AG10803 (cell line): ENCODE measurements around the gene PIGX.
"Not testable (repeated sequence)": the region's sequence is repeated elsewhere in the genome, so short reads cannot be mapped to it uniquely, and the experiment has no call there.

Source experiments
- DNase-seq: peaks from one replicate; pipeline ENCODE4 v3.0.0; 2010; ENCODE audit warnings: low read depth
- H3K4me3 ChIP-seq: 2 replicates; pipeline ENCODE4 v1.5.1; 2011; ENCODE audit warnings: mild to moderate bottlenecking, low read length, control low read depth
- TF ChIP-seq, protein P1 (sequence below): conservative IDR thresholded peaks from 2 replicates; pipeline ENCODE4 v1.5.1; 2011; ENCODE audit warnings: mild to moderate bottlenecking, low read length, control low read depth, inconsistent platforms

Gene PIGX

DNA sequence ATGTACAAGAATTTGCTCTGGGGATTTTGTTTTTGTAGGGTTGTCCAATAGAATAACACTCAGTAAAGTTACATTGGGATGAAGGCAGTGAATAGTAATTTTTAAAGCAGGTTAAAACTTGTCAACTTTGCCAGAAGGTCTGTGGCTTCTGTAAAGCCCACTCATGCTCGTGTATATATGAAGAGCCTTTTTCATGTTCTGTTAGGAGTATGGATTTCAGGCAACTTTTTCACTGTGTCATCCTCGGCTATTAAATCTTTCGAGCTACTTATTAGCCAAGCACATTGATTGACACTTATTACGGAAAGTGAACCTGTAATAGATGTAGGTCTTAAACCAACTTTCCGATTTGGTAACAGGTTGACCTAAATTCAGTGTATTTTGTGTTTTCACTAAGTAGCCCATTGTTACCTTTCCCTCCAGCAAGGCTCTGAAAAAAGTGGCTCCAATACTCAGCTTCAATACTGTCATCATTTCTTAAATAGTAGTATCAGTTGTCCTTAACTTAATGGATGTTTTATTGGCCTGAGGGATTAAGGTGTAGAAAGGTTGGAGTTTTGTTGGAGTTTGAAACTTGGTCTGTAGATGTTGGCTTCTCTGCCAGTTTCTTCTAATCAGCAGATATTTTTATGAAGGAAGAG lies 29.2 kb downstream of the PIGX start:
- TF ChIP-seq, protein P1, sequence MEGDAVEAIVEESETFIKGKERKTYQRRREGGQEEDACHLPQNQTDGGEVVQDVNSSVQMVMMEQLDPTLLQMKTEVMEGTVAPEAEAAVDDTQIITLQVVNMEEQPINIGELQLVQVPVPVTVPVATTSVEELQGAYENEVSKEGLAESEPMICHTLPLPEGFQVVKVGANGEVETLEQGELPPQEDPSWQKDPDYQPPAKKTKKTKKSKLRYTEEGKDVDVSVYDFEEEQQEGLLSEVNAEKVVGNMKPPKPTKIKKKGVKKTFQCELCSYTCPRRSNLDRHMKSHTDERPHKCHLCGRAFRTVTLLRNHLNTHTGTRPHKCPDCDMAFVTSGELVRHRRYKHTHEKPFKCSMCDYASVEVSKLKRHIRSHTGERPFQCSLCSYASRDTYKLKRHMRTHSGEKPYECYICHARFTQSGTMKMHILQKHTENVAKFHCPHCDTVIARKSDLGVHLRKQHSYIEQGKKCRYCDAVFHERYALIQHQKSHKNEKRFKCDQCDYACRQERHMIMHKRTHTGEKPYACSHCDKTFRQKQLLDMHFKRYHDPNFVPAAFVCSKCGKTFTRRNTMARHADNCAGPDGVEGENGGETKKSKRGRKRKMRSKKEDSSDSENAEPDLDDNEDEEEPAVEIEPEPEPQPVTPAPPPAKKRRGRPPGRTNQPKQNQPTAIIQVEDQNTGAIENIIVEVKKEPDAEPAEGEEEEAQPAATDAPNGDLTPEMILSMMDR: no peak
- no peak for DNase-seq
- H3K4me3 ChIP-seq: peak overlapping the region; percentile 73

DNA sequence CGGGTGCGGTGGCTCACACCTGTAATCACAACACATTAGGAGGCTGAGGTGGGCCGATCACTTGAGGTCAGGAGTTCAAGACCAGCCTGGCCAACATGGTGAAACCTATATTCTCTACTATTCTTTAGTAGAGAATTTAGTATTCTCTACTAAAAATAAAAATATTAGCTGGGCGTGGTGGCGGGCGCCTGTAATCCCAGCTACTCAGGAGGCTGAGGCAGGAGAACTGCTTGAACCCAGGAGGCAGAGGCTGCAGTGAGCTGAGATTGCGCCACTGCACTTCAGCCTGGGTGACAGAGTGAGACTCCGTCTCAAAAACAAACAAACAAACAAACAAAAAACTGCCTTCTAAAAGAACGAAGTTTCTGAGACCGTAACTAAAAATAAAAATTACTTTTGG lies 31.4 kb downstream of the PIGX start:
- not testable (repeated sequence) for DNase-seq, H3K4me3 ChIP-seq

DNA sequence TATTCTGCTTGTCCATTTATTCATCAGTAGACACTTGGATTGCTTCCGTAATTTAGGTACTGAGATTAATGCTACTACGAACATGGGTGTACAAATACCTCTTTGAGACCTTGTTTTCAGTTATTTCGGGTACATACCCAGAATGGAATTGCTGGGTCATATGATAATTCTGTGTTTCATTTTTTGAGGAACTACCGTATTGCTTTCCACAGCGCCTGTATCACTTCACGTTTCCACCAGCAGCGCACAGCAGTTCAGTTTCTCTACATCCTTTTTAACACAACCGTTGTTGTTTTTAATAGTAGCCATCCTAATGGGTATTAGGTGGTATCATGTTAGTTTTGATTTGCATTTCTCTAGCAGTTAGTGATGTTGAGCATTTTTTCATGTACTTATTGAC lies 36.9 kb downstream of the PIGX start:
- no peak for DNase-seq
- TF ChIP-seq, protein P1: no peak
- H3K4me3 ChIP-seq: no peak overlapping the region

DNA sequence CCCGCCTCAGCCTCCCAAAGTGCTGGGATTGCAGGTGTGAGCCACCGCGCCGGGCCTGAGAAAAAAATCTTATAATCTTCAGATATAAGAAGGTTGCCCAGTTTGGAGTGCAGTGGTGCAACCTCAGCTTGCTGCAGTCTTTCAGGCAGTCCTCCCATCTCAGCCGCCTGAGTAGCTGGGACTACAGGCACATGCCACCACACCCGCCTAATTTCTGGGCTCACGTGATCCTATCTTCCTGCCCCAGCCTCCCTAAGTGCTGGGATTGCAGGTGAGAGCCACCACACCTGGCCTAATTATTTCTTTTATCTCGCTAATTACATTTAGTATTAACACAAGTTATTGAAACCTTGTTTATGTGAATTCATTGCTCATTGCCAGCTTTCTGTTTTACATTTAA lies 41.0 kb downstream of the PIGX start:
- TF ChIP-seq, protein P1: no peak
- no peak for DNase-seq
- no peak overlapping the region for H3K4me3 ChIP-seq

DNA sequence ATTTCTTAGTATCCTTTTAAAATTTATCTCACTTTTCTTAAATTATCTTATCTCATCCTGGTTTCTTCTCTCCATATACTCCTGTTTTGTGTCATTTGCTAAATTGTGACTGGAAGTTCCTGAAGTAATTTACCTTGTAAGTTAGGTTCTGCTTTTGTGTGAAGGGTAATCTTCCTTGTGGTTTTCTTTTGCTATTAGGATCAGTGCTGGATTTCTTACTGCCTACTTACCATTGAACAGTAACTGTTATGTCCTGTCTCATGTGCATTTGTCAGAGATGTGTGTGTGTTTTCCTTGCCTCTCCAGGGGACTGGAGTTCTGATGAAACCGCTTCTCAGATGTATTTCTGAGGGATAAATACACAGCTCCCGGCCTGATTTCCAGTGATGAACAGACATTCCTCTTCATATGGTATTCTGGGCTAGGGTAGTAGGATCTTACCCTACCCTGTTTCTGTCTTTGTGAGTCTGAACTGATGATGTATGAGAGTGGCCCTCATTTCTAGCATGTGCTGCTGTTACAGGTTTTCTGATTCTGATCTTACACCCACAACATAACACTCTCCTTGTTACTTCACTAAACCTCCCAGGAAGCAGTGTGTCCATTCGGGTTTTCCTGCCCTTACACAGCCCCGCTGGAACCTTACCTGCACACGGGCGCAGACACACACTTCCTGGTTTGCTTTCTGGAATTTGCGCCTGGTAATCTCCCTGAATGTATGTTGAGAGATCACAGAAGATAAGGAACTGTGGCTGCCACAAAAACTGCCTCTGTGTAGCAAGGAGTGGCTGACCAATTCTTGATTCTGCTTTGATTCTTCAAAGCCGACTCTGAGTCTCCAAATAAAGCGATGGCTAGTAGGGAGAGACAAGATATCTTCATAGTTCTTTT lies 42.2 kb downstream of the PIGX start:
- TF ChIP-seq, protein P1: no peak
- no peak for DNase-seq
- H3K4me3 ChIP-seq: no peak overlapping the region

DNA sequence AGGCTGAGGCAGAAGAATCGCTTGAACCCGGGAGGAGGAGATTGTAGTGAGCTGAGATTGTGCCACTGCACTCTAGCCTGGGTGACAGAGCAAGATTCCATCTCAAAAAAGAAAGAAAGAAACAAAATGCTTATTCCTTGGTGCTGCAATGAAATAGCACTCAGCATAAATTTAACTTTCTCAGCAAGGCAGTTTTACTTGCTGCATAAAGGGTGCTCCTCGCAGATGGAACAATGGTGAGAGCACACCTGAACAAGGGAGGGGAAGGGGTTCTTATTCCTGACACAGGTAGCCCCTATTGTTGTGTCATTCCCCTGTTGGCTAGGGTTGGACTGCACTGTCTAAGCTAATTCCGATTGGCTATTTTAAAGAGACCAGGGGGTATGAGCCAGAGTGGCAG lies 44.6 kb downstream of the PIGX start:
- no peak overlapping the region for H3K4me3 ChIP-seq
- TF ChIP-seq, protein P1: no peak
- no peak for DNase-seq

DNA sequence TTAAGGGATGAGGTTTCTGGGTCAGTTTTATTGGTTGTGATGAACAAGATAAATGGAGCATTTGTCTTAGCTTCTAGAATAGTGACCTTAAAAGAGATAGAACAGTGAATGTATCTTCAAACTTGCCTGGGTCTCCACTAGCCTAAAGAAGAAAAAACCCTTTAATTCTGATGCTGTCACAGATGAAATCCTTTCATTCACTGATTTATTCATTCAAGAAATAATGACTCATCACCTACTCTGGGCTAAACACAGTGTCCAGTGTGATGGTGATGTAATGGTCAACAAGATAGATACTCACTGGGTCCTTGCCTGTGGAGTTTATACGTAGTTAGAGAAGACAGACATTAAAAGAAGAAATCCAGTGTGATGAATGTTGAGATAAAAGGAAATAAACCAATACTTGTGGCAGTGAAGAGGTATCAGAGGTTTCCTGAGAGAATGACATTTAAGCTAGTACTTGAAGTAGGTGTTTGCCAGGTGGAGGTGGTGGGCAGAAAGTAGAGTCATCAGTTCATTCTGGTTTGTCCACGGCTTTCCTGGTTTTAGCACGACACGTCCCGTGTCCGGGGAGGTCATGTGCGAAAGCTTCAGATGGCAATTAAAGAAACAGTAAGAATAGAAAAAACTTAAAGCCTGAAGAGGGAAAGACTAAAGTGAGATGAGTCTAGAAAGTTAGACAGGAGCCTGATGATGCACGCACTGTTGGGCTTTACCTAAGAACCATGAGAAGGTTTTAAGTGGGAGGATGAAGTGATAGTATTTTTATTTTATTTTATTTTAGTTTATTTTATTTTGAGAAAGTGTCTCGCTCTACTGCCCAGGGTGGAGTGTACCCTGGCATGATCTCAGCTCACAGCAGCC lies 45.9 kb downstream of the PIGX start:
- peak; percentile 39 for DNase-seq
- TF ChIP-seq, protein P1: no peak
- no peak overlapping the region for H3K4me3 ChIP-seq
